ENCODE data around the gene TXNL4A.
A peak's percentile ranks its signal among the peaks of the same experiment; 100 is the strongest.

The TXNL4A gene

DNA sequence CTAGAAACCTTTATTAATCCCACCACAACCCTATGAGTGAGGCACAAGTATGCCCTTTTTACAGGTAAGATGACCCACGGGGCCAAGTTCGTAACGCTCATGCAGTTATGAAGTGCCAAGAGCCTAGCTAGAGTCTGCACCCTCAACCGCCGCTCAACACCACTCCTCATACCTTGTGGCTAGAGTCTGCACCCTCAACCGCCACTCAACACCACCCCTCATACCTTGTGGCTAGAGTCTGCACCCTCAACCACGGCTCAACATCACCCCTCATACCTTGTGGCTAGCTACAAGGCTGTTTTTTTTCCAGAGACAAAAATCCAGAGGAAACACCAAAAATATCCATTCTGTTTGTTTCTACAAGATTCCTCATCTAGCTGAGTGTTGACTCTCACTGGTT, 4.6 kb downstream of the TXNL4A start:
- TF ChIP-seq JUND (IDR thresholded peaks at IDR 0.05; ENCODE audit: low read depth), result no peak
- in situ Hi-C loops (cut with HindIII; ENCODE audit: low pct_unique_long_range_greater_than_20kb, low sequenced_read_pairs), result no loop called here
- DNase-seq (ENCODE audit: low read depth in 1 of 2, low spot score in 1 of 2), result no peak

DNA sequence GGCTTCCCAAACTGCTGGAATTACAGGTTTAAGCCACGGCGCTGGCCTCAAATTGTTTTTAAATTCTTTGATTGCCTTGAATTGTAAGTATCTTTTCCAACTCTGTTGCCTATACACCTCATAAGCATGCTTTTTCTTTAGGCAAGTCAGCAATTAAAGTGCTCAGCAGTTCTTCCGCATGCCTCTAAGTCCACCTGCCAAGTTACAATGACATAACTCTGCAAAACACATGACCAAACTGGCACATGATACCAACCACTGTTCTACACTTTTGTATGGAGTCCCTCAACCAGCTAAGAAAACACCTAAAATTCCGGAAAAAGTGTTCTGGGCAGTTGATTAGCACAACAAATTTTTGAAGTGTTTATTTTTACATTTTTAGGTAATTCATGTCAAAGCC, 5.1 kb downstream of the TXNL4A start:
- DNase-seq (ENCODE audit: low read depth in 1 of 2, low spot score in 1 of 2), result peak in 1 of 2 experiments; percentile 27
- in situ Hi-C loops (cut with HindIII; ENCODE audit: low pct_unique_long_range_greater_than_20kb, low sequenced_read_pairs), result no loop called here
- TF ChIP-seq JUND (IDR thresholded peaks at IDR 0.05; ENCODE audit: low read depth), result no peak

DNA sequence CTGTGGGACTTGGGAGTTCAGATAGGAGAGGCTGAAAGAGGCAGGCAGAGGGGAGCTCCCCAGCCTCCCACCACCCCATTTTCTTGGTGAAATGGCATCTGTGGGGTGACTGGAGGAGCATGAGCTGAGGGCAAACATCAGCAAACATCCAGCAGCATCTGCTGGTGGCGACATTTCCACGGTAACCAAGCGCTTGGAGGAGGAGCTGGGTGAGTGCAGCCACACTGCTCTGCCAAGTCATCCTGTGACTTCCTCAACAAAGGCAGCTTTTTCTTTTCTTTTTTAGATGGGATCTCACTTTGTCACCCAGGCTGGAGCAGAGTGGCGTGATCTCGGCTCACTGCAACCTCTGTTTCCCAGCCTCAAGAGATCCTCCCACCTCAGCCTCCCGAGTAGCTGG, 5.6 kb downstream of the TXNL4A start:
- DNase-seq (ENCODE audit: low read depth in 1 of 2, low spot score in 1 of 2), result peak in 1 of 2 experiments; percentile 36
- TF ChIP-seq JUND (IDR thresholded peaks at IDR 0.05; ENCODE audit: low read depth), result no peak
- in situ Hi-C loops (cut with HindIII; ENCODE audit: low pct_unique_long_range_greater_than_20kb, low sequenced_read_pairs), result no loop called here

DNA sequence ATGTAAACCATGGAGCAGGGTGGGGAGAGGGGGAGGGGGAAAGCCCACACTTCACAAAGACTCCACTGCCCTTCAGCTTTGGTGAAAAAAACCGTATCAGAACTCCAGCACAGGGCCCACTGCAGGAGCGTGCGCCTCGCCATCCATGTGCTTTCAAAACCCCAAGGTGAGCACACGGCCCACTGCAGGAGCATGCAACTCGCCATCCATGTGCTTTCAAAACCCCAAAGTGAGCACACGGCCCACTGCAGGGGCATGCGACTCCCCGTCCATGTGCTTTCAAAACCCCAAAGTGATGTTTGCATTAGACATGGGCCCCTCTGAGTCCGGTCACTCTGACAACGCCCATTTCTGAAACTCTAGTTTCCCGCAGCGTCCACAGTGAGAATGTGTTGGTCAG, 7.8 kb downstream of the TXNL4A start:
- in situ Hi-C loops (cut with HindIII; ENCODE audit: low pct_unique_long_range_greater_than_20kb, low sequenced_read_pairs), result no loop called here
- DNase-seq (ENCODE audit: low read depth in 1 of 2, low spot score in 1 of 2), result no peak
- no peak for TF ChIP-seq JUND (IDR thresholded peaks at IDR 0.05; ENCODE audit: low read depth)

DNA sequence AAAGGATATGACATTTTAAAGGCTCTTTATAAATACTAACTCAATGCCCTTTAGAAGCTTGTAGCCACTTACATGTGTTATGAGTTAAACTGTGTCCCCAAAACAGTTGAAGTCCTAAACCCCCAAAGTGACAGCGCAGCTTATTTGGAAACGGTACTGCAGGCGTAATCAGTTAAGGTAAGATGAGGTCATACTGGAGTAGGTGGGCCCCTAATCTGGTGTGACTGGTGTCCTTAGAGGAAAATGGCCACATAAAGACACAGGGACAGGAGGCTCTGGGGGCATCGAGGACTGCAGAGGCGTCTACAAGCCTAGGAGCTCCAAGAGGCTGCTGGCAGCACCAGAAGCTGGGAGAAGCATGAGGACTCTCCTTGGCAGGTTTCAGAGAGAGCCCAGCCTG, 8.5 kb downstream of the TXNL4A start:
- TF ChIP-seq JUND (IDR thresholded peaks at IDR 0.05; ENCODE audit: low read depth), result no peak
- no peak for DNase-seq (ENCODE audit: low read depth in 1 of 2, low spot score in 1 of 2)
- in situ Hi-C loops (cut with HindIII; ENCODE audit: low pct_unique_long_range_greater_than_20kb, low sequenced_read_pairs), result no loop called here

DNA sequence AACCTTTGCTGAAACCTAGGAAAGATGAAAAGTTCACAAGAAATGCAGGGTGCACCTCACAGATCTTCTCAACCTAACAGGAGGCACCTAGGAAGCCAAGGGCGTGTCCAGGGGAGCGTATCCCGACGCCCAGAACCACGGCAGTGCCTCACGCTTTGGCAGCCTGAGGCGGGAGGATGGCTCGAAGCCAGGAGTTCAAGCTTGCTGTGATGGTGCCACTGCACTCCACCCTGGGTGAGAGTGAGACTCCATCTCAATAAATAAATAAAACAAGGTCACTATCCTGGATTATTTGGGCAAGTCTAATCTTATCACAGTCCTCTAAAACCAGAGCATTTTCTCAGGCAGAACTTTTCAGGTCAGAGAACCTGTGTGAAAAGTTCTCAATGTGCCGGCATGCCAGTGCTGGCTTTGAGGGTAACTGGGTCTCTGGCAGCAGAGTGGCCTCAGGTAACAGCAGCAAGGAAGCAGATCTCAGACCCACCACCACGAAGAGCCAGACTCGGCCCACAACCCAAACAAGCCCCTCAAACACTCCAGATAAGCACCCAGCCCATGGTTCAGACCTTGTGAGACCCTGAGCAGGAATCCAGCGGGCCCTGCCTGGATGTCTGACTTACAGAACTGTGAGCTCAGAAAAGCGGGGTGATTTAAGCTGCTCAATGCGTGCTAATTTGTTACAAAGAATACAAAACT, 12.2 kb downstream of the TXNL4A start:
- DNase-seq (ENCODE audit: low read depth in 1 of 2, low spot score in 1 of 2), result no peak
- no peak for TF ChIP-seq JUND (IDR thresholded peaks at IDR 0.05; ENCODE audit: low read depth)
- in situ Hi-C loops (cut with HindIII; ENCODE audit: low pct_unique_long_range_greater_than_20kb, low sequenced_read_pairs), result no loop called here

DNA sequence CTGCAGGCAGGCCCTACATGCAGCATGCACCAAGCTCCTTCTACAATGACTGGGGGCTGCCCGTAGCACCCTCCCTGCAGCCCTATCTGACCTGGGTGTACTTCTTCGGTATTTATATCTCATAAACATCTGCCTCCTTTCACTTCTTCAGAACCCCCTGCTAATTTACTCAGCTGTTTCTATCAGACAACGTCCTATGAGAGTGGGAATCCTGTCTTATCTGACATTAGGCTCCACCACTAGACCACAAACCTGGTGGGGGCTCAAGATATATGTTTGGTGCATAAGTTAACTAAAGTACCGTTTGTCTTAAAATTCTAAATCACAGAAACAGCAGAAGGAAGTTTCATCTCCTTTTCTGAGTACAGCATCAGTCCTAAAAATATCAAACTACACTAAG, 13.3 kb downstream of the TXNL4A start:
- in situ Hi-C loops (cut with HindIII; ENCODE audit: low pct_unique_long_range_greater_than_20kb, low sequenced_read_pairs), result no loop called here
- TF ChIP-seq JUND (IDR thresholded peaks at IDR 0.05; ENCODE audit: low read depth), result no peak
- DNase-seq (ENCODE audit: low read depth in 1 of 2, low spot score in 1 of 2), result no peak

DNA sequence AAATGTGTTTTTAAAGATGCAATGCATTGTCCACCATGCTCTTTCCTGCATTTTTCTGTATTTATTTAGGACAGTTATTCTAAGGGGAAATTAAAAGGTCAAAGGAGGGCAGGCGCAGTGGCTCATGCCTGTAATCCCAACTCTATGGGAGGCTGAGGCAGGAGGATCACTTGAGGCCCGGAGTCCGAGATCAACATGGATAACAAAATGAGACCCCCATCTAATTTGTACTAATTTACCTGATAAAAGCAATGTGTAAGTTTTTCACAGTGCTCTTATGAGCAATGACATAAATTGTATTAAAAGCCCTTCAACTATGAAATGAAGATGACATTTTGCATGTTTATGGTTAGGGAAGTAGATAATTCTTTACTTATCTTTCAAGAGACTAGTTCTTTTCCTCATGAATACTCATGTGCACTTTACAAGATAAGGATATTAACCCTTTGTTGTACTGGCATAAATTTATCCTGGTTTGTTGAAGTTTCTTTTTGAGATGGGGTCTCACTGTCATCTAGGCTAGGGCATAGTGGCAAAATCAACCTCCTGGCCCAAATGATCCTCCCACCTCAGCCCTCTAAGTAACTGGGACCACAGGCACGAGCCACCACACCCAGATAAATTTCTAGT, 14.2 kb downstream of the TXNL4A start:
- DNase-seq (ENCODE audit: low read depth in 1 of 2, low spot score in 1 of 2), result no peak
- no peak for TF ChIP-seq JUND (IDR thresholded peaks at IDR 0.05; ENCODE audit: low read depth)
- in situ Hi-C loops (cut with HindIII; ENCODE audit: low pct_unique_long_range_greater_than_20kb, low sequenced_read_pairs), result no loop called here

DNA sequence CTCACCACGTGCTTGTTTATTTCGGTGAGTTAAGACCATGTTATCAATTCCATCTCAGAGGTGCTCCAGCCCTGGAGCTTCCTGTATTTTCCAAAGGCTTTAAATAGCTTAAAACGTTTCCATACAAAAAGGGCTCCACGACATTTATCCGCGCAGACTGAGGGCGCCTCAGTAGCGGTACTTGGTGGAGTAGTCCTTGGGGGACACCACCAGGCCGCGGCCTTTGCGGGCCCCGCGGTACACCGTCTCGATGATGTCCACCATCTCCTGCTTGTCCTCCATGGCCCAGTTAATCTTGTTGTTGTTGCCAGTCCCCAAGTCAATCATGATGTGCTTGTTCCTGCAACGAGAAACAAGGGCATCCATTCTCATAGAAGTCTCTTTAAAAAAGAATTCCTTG, 14.8 kb downstream of the TXNL4A start:
- DNase-seq (ENCODE audit: low read depth in 1 of 2, low spot score in 1 of 2), result peak in 1 of 2 experiments; percentile 35
- in situ Hi-C loops (cut with HindIII; ENCODE audit: low pct_unique_long_range_greater_than_20kb, low sequenced_read_pairs), result no loop called here
- TF ChIP-seq JUND (IDR thresholded peaks at IDR 0.05; ENCODE audit: low read depth), result no peak

DNA sequence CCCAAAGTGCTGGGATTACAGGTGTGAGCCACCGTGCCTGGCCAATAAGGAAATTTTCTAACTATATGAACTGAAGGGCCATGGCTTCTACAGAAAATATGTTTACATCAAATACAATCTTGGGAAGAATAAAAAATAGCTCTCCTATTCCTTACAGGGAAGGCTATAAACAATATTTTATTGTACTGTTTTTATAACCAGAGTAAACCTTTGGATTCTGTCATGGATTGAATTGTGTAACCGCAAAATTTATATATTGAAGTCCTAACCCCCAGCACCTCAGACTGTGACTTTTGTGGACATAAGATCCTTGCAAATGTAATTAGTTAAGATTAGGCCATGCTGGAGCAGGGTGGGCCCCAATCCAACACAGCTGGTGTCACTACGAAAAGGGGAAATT, 15.6 kb downstream of the TXNL4A start:
- TF ChIP-seq JUND (IDR thresholded peaks at IDR 0.05; ENCODE audit: low read depth), result no peak
- DNase-seq (ENCODE audit: low read depth in 1 of 2, low spot score in 1 of 2), result no peak
- in situ Hi-C loops (cut with HindIII; ENCODE audit: low pct_unique_long_range_greater_than_20kb, low sequenced_read_pairs), result no loop called here

DNA sequence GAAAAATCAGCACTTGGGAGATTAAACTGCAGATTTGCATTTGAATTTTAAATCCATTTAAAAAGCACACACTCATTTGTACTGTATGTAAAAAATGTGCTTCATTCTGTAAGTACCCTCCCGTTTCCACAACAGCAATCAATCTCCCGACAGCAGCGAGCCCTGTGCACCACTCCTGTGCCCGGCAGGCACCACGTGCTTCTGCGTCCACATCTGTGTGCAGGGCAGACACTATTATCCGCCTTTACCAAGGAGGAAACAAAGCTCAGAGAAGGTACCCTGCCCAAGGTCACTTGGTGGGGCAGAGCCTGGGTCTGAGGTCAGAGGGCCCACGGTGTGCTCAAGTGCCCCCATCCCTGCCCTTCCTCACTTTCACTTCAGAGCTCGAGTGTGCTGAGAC, 16.4 kb downstream of the TXNL4A start:
- in situ Hi-C loops (cut with HindIII; ENCODE audit: low pct_unique_long_range_greater_than_20kb, low sequenced_read_pairs), result no loop called here
- DNase-seq (ENCODE audit: low read depth in 1 of 2, low spot score in 1 of 2), result no peak
- TF ChIP-seq JUND (IDR thresholded peaks at IDR 0.05; ENCODE audit: low read depth), result no peak

DNA sequence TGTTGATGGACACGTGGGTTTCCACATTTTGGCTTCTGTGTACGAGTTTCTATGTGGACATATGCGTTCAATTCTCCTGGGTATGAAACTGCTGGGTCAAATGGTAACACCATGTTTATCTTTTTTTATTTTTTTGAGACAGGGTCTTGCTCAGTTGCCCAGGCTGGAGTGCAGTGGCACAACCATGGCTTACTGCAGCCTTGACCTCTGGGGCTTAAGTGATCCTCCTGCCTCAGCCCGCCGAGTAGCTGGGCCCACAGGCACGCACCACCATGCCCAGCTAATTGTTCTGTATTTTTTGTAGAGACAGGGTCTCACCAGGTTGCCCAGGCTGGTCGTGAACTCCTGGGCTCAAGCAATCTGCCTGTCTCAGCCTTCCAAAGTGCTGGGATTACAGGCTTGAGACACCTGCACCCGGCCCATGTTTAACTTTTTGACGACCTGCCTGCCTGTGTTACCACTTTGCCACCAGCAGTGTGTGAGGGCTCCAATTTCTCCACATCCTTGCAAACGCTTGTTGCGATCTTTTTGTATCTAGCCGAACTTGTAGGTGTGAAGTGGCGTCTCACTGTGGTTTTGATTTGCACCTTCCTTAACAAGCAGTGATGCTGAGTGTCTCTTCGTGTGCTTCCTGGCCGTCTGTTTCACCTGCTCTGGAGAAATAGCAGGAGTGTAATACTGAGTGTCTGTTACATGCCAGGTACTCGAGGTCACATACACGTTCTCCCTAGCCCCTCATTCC, 17.0 kb downstream of the TXNL4A start:
- DNase-seq (ENCODE audit: low read depth in 1 of 2, low spot score in 1 of 2), result no peak
- TF ChIP-seq JUND (IDR thresholded peaks at IDR 0.05; ENCODE audit: low read depth), result no peak
- in situ Hi-C loops (cut with HindIII; ENCODE audit: low pct_unique_long_range_greater_than_20kb, low sequenced_read_pairs), result no loop called here

DNA sequence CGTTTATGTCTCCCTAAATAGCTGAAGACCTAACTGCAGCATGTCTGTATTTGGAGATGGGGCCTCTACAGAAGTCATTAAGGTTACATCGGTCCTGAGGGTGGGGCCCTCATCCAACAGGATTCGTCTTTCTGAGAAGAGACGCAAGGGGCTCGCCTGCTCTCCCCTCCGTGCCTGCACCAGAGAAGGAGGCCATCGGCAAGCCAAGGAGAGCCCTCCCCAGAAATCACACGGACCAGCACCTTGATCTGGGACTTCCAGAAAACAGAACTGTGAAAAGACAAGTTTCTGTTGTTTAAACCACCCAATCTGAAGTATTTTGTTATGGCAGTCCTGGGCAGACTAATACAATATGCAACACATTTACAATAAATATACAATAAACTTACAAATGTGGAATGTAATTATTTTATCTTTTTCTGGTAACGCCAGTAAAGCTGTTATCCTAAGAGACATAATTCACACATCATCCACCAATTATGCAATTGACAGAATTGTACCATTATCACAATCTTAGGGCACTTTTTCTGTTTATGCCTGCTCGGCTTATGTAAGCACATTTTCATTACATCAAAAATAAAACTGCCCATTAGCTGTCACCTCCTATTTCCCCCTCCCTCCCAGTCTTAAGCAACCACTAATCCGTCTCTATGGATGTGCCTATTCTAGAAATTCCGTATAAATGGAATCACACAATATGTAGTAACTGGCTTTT, 17.8 kb downstream of the TXNL4A start:
- no peak for TF ChIP-seq JUND (IDR thresholded peaks at IDR 0.05; ENCODE audit: low read depth)
- DNase-seq (ENCODE audit: low read depth in 1 of 2, low spot score in 1 of 2), result no peak
- in situ Hi-C loops (cut with HindIII; ENCODE audit: low pct_unique_long_range_greater_than_20kb, low sequenced_read_pairs), result no loop called here
